Fibroblast of pulmonary artery (primary cell): ENCODE data around the gene NRBF2.
"Not testable (repeated sequence)": the region's sequence is repeated elsewhere in the genome, so short reads cannot be mapped to it uniquely, and the experiment has no call there.

Experiments used
- DNase-seq: peaks from one replicate; pipeline ENCODE4 v3.0.0-alpha.2; 2010; ENCODE audit warnings: low read depth
- H3K4me3 ChIP-seq: replicated peaks from 2 replicates; pipeline ENCODE4 v1.5.1; 2011; ENCODE audit warnings: low read depth, mild to moderate bottlenecking, control low read depth, low read length, moderate library complexity
- TF ChIP-seq, protein P1 (sequence below): IDR thresholded peaks from 2 replicates; pipeline ENCODE4 v1.5.1; 2011; ENCODE audit warnings: mild to moderate bottlenecking, control low read depth, low read length, inconsistent platforms; ENCODE audit errors: missing control alignments

Gene NRBF2

DNA sequence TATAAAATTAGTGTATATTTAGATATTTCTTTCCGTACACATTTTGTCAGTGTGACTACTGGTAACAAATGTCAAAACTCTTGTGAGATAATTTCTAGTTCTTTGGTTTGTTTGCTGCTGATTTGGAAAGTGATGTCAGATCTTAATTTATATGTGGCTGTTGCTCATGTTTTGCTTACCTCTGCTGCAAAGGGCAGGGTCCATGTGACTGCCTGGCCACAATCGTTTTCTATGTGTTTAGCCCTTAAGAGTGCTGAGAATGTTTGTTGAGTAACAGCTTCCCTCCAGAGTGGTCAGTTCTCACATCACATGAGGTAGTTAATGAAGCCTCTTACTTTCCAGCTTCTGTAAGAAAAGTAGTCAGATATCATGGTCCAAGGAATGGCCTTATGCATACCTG lies 4.2 kb downstream of the NRBF2 start:
- H3K4me3 ChIP-seq = no peak overlapping the region
- TF ChIP-seq, protein P1, sequence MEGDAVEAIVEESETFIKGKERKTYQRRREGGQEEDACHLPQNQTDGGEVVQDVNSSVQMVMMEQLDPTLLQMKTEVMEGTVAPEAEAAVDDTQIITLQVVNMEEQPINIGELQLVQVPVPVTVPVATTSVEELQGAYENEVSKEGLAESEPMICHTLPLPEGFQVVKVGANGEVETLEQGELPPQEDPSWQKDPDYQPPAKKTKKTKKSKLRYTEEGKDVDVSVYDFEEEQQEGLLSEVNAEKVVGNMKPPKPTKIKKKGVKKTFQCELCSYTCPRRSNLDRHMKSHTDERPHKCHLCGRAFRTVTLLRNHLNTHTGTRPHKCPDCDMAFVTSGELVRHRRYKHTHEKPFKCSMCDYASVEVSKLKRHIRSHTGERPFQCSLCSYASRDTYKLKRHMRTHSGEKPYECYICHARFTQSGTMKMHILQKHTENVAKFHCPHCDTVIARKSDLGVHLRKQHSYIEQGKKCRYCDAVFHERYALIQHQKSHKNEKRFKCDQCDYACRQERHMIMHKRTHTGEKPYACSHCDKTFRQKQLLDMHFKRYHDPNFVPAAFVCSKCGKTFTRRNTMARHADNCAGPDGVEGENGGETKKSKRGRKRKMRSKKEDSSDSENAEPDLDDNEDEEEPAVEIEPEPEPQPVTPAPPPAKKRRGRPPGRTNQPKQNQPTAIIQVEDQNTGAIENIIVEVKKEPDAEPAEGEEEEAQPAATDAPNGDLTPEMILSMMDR = no peak
- peak; percentile 60 for DNase-seq

DNA sequence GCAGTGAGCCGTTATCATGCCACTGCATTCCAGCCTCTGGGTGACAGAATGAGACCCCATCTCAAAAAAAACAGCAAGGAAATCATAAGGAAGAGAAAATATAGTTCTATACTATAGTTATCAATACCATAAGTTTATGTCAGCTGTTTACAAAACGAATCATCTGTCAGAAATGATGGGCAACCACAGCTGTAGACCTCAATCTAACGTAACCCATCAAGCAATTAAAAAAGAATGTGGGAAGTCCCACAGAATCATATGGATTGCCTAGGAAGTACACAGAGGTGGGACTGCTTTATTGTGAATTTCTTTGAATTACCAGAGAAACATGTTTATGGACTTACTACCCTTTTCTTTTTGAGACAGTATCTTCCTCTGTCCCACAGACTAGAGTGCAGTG lies 6.9 kb downstream of the NRBF2 start:
- no peak for DNase-seq
- TF ChIP-seq, protein P1 = no peak
- no peak overlapping the region for H3K4me3 ChIP-seq

DNA sequence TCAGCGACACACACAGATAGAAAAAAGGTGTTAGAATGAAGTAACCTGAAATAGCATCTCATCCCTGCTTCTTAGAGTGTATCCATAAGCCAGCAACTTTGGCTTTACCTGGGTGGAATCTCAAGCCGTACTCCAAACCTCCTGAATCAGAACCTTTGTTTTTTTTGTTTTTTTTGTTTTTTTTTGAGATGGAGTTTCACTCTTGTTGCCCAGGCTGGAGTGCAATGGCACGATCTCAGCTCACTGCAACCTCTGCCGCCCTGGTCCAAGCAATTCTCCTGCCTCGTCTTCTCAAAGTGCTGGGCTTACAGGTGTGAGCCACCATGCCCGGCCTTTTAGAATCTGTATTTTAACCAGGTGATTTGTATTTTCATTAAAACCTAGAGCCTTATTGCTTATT lies 9.0 kb downstream of the NRBF2 start:
- TF ChIP-seq, protein P1 = no peak

DNA sequence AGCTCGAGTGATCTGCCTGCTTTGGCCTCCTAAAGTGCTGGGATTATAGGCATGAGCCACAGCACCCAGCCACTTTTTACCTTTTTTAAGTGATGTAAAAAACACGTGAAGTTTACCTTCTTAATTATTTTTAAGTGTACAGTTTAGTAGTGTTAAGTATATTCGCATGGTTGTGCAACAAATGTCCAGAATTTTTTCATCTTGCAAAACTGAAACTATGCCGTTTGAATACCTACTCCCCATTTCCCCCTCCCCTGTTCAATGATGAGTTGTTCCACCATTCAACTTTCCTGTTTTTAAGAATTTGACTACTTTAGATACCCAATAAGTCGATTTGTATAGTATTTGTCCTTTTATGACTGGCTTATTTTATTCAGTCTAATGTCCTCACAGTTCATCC lies 10.9 kb downstream of the NRBF2 start:
- no peak for DNase-seq
- TF ChIP-seq, protein P1 = no peak

More for the DNA sequence above, 9.0 kb downstream of the NRBF2 start:
- no peak overlapping the region for H3K4me3 ChIP-seq
- DNase-seq = no peak

DNA sequence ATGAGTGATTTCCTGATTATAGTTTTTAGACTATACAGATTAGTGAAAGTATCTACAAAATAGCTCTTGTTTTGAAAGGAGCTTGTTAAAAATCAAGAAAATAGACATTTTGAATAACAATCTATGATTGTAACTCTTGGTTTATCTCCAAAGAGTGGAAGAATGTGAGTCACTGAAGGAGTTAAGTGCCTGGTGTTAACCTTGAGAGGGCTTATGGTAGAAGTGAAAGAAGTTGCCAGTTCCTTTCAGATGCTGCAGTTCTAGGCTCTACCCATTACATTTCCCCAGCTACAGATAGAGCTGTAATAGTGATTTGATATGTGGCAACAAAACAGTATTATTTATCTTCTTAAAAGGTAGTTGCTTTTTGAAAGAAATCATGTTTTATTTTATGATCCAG lies 12.7 kb downstream of the NRBF2 start:
- no peak overlapping the region for H3K4me3 ChIP-seq
- DNase-seq = no peak
- TF ChIP-seq, protein P1 = no peak

More for the DNA sequence above, 10.9 kb downstream of the NRBF2 start:
- H3K4me3 ChIP-seq = no peak overlapping the region

DNA sequence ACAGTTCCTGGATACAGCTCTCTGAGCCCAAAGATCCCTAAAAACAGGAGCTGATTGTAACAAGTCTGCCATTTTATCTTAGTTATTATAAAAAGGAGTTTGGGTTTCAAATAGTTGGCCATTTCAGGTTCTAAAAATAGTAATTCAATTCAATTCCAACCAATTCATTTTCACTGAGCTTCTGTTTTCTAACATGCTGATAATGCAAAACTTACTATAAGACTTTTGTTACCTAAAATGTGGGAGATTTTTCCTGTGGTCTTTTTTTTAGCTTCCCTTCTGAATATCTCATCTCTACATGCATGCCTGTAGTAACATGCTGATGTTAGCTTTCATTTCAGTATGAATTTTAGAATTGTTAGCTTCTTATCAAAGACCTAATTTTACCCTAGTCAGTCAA lies 13.4 kb downstream of the NRBF2 start:
- TF ChIP-seq, protein P1 = no peak
- H3K4me3 ChIP-seq = no peak overlapping the region
- DNase-seq = no peak

DNA sequence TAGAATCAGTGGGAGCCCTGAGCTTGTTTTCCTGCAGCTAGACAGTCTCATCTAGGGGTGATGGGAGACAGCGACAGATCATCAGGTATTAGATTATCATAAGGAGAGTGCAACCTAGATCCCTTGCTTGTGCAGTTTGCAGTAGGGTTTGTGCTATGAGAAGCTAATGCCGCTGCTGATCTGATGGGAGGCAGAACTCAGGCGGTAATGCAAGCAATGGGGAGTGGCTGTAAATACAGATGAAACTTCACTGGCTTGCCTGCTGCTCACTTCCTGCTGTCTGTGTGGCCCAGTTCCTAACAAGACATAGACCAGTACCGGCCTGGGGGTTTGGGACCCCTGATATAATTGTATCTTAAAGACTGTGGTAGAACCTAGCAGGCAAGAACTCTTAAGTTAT lies 17.6 kb downstream of the NRBF2 start:
- DNase-seq = no peak
- TF ChIP-seq, protein P1 = no peak
- no peak overlapping the region for H3K4me3 ChIP-seq

DNA sequence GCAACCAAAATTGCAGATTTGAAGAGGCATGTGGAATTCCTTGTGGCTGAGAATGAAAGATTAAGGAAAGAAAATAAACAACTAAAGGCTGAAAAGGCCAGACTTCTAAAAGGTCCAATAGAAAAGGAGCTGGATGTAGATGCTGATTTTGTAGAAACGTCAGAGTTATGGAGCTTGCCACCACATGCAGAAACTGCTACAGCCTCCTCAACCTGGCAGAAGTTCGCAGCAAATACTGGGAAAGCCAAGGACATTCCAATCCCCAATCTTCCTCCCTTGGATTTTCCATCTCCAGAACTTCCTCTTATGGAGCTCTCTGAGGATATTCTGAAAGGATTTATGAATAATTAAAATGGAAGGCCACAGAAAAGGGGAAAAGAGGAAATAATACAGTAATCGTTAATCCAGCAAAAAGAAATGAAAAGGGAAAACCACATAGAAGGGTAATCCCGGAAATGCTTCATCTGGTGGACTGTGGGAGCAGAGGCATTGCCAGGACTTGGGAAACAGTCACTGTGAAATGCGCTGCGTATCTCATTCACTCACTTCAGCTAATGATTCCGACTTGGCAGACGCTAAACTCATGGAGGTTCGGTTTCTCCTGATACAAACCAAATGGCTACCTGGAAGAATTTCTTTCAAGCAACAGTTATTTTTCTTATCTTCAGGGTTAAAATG lies 20.9 kb downstream of the NRBF2 start:
- H3K4me3 ChIP-seq, DNase-seq: not testable (repeated sequence)
